ENCODE measurements around the gene EI24.

EI24 gene

GRCh38 chr11:125618383-125618782, 49.1 kb downstream of the EI24 start:
- H3K27ac ChIP-seq (ENCODE audit: low read depth, low read length), result no peak overlapping the region
- peaks cover 85% of the 10 kb centered on the region for H3K36me3 ChIP-seq (ENCODE audit: control insufficient read depth, low read length)
- H3K79me2 ChIP-seq (ENCODE audit: control insufficient read depth, low read length), result no peaks in the 10 kb centered on the region
- H3K4me2 ChIP-seq (ENCODE audit: low read length), result no peak overlapping the region
- no peak for TF ChIP-seq CTCF (IDR thresholded peaks at IDR 0.05; ENCODE audit: low read depth, low read length, poor library complexity, severe bottlenecking)
- TF ChIP-seq EZH2phosphoT487 (IDR thresholded peaks at IDR 0.05; ENCODE audit: borderline replicate concordance, low read length), result no peak
- H3F3A ChIP-seq (ENCODE audit: control insufficient read depth, insufficient read depth), result peaks cover 8% of the 10 kb centered on the region
- H3K9me3 ChIP-seq (ENCODE audit: control insufficient read depth, insufficient read depth, low read length), result no peaks in the 10 kb centered on the region
- peaks cover under 1% of the 10 kb centered on the region; the same call in 1 of the 2 replicates for H3K4me1 ChIP-seq (ENCODE audit: control insufficient read depth, low read length)
- H3K4me3 ChIP-seq (ENCODE audit: low read length), result no peak overlapping the region
- no peaks in the 10 kb centered on the region for H3K27me3 ChIP-seq (ENCODE audit: control insufficient read depth, low read length)
- H3K9me2 ChIP-seq (replicated peaks; ENCODE audit: control insufficient read depth, low read length), result no peaks in the 10 kb centered on the region
- no peaks in the 10 kb centered on the region for H4K20me1 ChIP-seq (ENCODE audit: control insufficient read depth, insufficient read depth, low read depth, low read length)

GRCh38 chr11:125621995-125622394, 52.7 kb downstream of the EI24 start:
- Histone ChIP-seq H3K9me2 (replicated peaks; ENCODE audit: control insufficient read depth, low read length) (no peaks in the 10 kb centered on the region), H3K4me2 (ENCODE audit: low read length) (no peak overlapping the region), H3K4me1 (ENCODE audit: control insufficient read depth, low read length) (peaks cover 20% of the 10 kb centered on the region), H3K36me3 (ENCODE audit: control insufficient read depth, low read length) (peaks cover 62% of the 10 kb centered on the region), H3K27me3 (ENCODE audit: control insufficient read depth, low read length) (no peaks in the 10 kb centered on the region), H3F3A (ENCODE audit: control insufficient read depth, insufficient read depth) (peaks cover 17% of the 10 kb centered on the region), H3K9me3 (ENCODE audit: control insufficient read depth, insufficient read depth, low read length) (no peaks in the 10 kb centered on the region), H3K27ac (ENCODE audit: low read depth, low read length) (no peak overlapping the region), H3K79me2 (ENCODE audit: control insufficient read depth, low read length) (peaks cover 24% of the 10 kb centered on the region), H4K20me1 (ENCODE audit: control insufficient read depth, insufficient read depth, low read depth, low read length) (peaks cover 3% of the 10 kb centered on the region; the same call in 1 of the 2 replicates), H3K4me3 (ENCODE audit: low read length) (no peak overlapping the region)
- no peak for TF ChIP-seq EZH2phosphoT487 (IDR thresholded peaks at IDR 0.05; ENCODE audit: borderline replicate concordance, low read length)
- no peak for TF ChIP-seq CTCF (IDR thresholded peaks at IDR 0.05; ENCODE audit: low read depth, low read length, poor library complexity, severe bottlenecking)

GRCh38 chr11:125623064-125623463, 53.8 kb downstream of the EI24 start:
- peaks cover 63% of the 10 kb centered on the region for H3K36me3 ChIP-seq (ENCODE audit: control insufficient read depth, low read length)
- peaks cover 35% of the 10 kb centered on the region for H3K79me2 ChIP-seq (ENCODE audit: control insufficient read depth, low read length)

More at GRCh38 chr11:125623064-125623463, 53.8 kb downstream of the EI24 start:
- peaks cover 17% of the 10 kb centered on the region for H3F3A ChIP-seq (ENCODE audit: control insufficient read depth, insufficient read depth)
- H3K9me2 ChIP-seq (replicated peaks; ENCODE audit: control insufficient read depth, low read length), result no peaks in the 10 kb centered on the region
- H3K27ac ChIP-seq (ENCODE audit: low read depth, low read length), result no peak overlapping the region
- no peaks in the 10 kb centered on the region for H3K9me3 ChIP-seq (ENCODE audit: control insufficient read depth, insufficient read depth, low read length)
- H3K4me1 ChIP-seq (ENCODE audit: control insufficient read depth, low read length), result peaks cover 30% of the 10 kb centered on the region
- peaks cover 9% of the 10 kb centered on the region; the same call in 1 of the 2 replicates for H4K20me1 ChIP-seq (ENCODE audit: control insufficient read depth, insufficient read depth, low read depth, low read length)
- no peak overlapping the region for H3K4me3 ChIP-seq (ENCODE audit: low read length)
- TF ChIP-seq CTCF (IDR thresholded peaks at IDR 0.05; ENCODE audit: low read depth, low read length, poor library complexity, severe bottlenecking), result no peak
- TF ChIP-seq EZH2phosphoT487 (IDR thresholded peaks at IDR 0.05; ENCODE audit: borderline replicate concordance, low read length), result no peak
- no peaks in the 10 kb centered on the region for H3K27me3 ChIP-seq (ENCODE audit: control insufficient read depth, low read length)
- no peak overlapping the region for H3K4me2 ChIP-seq (ENCODE audit: low read length)

All from DOHH2 (cell line).